Breast epithelium (tissue), 3 donors: ENCODE data around the gene TEAD2.

Experiments
- POLR2A ChIP-seq: fragments of 450-650 bp; IDR thresholded peaks from one replicate; pipeline ENCODE4 v1.6.1; 2016; ENCODE audit warnings: antibody characterized with exemption, mild to moderate bottlenecking, moderate library complexity
- POLR2AphosphoS5 ChIP-seq, 3 donors: sonication (generic); formaldehyde crosslinking; IDR thresholded peaks; one replicate each; pipeline ENCODE4 v1.6.1; 2017; ENCODE audit warnings: antibody characterized with exemption in 3 of 3
- TF ChIP-seq, protein P1 (sequence below), 3 donors: fragments of 450-650 bp; IDR thresholded peaks; one replicate each; pipeline ENCODE4 v1.5.1; 2016 to 2017; ENCODE audit warnings: antibody characterized with exemption in 3 of 3, mild to moderate bottlenecking in 3 of 3, moderate library complexity in 3 of 3

DNA sequence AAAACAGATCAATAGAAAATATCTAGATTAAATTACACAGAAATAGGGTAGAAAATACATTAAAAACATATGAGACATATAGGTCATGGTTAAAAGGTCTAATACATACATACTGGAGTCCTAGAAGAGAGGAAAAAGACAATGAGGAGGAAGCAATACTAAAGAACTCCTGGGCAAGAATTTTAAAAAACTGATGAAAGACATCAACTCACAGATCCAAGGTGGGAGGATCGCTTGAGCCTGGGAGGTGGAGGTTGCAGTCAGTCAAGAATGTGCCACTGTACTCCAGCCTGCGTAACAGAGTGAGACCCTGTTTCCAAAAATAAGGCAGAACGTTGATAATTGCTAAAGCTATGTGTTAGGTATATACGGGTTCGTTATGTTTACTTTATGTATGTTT, 20.4 kb upstream of the TEAD2 start:
- TF ChIP-seq, protein P1, sequence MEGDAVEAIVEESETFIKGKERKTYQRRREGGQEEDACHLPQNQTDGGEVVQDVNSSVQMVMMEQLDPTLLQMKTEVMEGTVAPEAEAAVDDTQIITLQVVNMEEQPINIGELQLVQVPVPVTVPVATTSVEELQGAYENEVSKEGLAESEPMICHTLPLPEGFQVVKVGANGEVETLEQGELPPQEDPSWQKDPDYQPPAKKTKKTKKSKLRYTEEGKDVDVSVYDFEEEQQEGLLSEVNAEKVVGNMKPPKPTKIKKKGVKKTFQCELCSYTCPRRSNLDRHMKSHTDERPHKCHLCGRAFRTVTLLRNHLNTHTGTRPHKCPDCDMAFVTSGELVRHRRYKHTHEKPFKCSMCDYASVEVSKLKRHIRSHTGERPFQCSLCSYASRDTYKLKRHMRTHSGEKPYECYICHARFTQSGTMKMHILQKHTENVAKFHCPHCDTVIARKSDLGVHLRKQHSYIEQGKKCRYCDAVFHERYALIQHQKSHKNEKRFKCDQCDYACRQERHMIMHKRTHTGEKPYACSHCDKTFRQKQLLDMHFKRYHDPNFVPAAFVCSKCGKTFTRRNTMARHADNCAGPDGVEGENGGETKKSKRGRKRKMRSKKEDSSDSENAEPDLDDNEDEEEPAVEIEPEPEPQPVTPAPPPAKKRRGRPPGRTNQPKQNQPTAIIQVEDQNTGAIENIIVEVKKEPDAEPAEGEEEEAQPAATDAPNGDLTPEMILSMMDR (IDR thresholded peaks at IDR 0.05): no peak
- TF ChIP-seq POLR2A (no peak), POLR2AphosphoS5 (IDR thresholded peaks at IDR 0.05) (no peak)
